Stimulated activated naive B cell treated with anti-CD40 and anti-IgM and Interleukin-4, amounts not matched to agents 10 μg/mL and 1 μg/mL and 100 μg/mL, for 72 hours (primary cell): ENCODE measurements around the gene PTPRD.
"Not testable (repeated sequence)": the region's sequence is repeated elsewhere in the genome, so short reads cannot be mapped to it uniquely, and the experiment has no call there.

ENCODE experiments used
- ATAC-seq, 2 donors: fragments of 150-1000 bp; cut with Tn5 transposase; replicated peaks; 2 replicates each; pipeline ENCODE4 v1.10.0; 2021; ENCODE audit warnings: moderate library complexity in 1 of 2
- DNase-seq: peaks from one replicate; pipeline ENCODE4 v3.0.0; 2021
- H3K27ac Mint-ChIP-seq: one replicate; pipeline ENCODE4 v1.8.0; 2022; ENCODE audit warnings: mild to moderate bottlenecking, mixed read lengths
- H3K27me3 Mint-ChIP-seq, 2 donors: one replicate each; pipeline ENCODE4 v1.8.0; 2022; ENCODE audit warnings: mixed read lengths in 2 of 2
- H3K36me3 Mint-ChIP-seq, 2 donors: one replicate each; pipeline ENCODE4 v1.8.0; 2022; ENCODE audit warnings: mixed read lengths in 2 of 2, mild to moderate bottlenecking in 1 of 2
- H3K4me1 Mint-ChIP-seq, 2 donors: one replicate each; pipeline ENCODE4 v1.8.0; 2022; ENCODE audit warnings: mixed read lengths in 2 of 2, mild to moderate bottlenecking in 1 of 2
- H3K4me3 Mint-ChIP-seq, 2 donors: one replicate each; pipeline ENCODE4 v1.8.0; 2022; ENCODE audit warnings: mild to moderate bottlenecking in 2 of 2, mixed read lengths in 2 of 2, moderate library complexity in 1 of 2
- H3K9me3 Mint-ChIP-seq, 2 donors: one replicate each; pipeline ENCODE4 v1.8.0; 2022; ENCODE audit warnings: mixed read lengths in 2 of 2, mild to moderate bottlenecking in 1 of 2

PTPRD gene

GRCh38 chr9:8958358-8958757, 1654.4 kb downstream of the PTPRD start:
- H3K27me3 Mint-ChIP-seq = peaks cover 0 to 5% of the 10 kb centered on the region in 2 donors
- H3K27ac Mint-ChIP-seq = no peak overlapping the region
- H3K4me3 Mint-ChIP-seq = no peak overlapping the region
- ATAC-seq = no peak
- DNase-seq = no peak
- no peaks in the 10 kb centered on the region for H3K9me3 Mint-ChIP-seq
- no peaks in the 10 kb centered on the region for H3K36me3 Mint-ChIP-seq
- H3K4me1 Mint-ChIP-seq = no peaks in the 10 kb centered on the region

- Mint-ChIP-seq H3K27me3 (peaks cover 0 to 3% of the 10 kb centered on the region in 2 donors), H3K4me1 (no peaks in the 10 kb centered on the region)
Observed at GRCh38 chr9:8955315-8955714, 1657.5 kb downstream of the PTPRD start.

GRCh38 chr9:8946461-8946860, 1666.3 kb downstream of the PTPRD start:
- ATAC-seq (no peak), DNase-seq (no peak)
- H3K4me1 Mint-ChIP-seq = no peaks in the 10 kb centered on the region
- peaks cover 0 to 6% of the 10 kb centered on the region in 2 donors for H3K9me3 Mint-ChIP-seq
- no peak overlapping the region for H3K4me3 Mint-ChIP-seq
- H3K36me3 Mint-ChIP-seq = no peaks in the 10 kb centered on the region
- H3K27me3 Mint-ChIP-seq = no peaks in the 10 kb centered on the region
- H3K27ac Mint-ChIP-seq = no peak overlapping the region

More at GRCh38 chr9:8955315-8955714, 1657.5 kb downstream of the PTPRD start:
- DNase-seq (no peak), ATAC-seq (no peak)
- Mint-ChIP-seq H3K36me3 (no peaks in the 10 kb centered on the region), H3K4me3 (no peak overlapping the region), H3K9me3 (no peaks in the 10 kb centered on the region), H3K27ac (no peak overlapping the region)

- no peak for ATAC-seq
- H3K4me3 Mint-ChIP-seq = no peak overlapping the region
- peaks cover 0 to 8% of the 10 kb centered on the region in 2 donors for H3K9me3 Mint-ChIP-seq
- H3K27ac Mint-ChIP-seq = no peak overlapping the region
- no peaks in the 10 kb centered on the region for H3K4me1 Mint-ChIP-seq
- H3K36me3 Mint-ChIP-seq = no peaks in the 10 kb centered on the region
- no peaks in the 10 kb centered on the region for H3K27me3 Mint-ChIP-seq
- DNase-seq = no peak
Observed at GRCh38 chr9:8943392-8943791, 1669.4 kb downstream of the PTPRD start.

- Mint-ChIP-seq H3K27me3 (no peaks in the 10 kb centered on the region), H3K4me1 (no peaks in the 10 kb centered on the region), H3K9me3 (peaks cover 0 to 8% of the 10 kb centered on the region in 2 donors), H3K36me3 (no peaks in the 10 kb centered on the region), H3K4me3 (no peak overlapping the region), H3K27ac (no peak overlapping the region)
- ATAC-seq (no peak), DNase-seq (no peak)
Observed at GRCh38 chr9:8940650-8941049, 1672.2 kb downstream of the PTPRD start.

- Mint-ChIP-seq H3K27me3 (no peaks in the 10 kb centered on the region), H3K27ac (no peak overlapping the region), H3K36me3 (no peaks in the 10 kb centered on the region), H3K4me1 (no peaks in the 10 kb centered on the region), H3K4me3 (no peak overlapping the region), H3K9me3 (peaks cover 0 to 6% of the 10 kb centered on the region in 2 donors)
- ATAC-seq (no peak), DNase-seq (no peak)
Observed at GRCh38 chr9:8926461-8926860, 1686.3 kb downstream of the PTPRD start.

- Mint-ChIP-seq H3K4me1 (no peaks in the 10 kb centered on the region), H3K27me3 (no peaks in the 10 kb centered on the region), H3K36me3 (no peaks in the 10 kb centered on the region), H3K4me3 (no peak overlapping the region), H3K9me3 (peaks cover 0 to 6% of the 10 kb centered on the region in 2 donors), H3K27ac (no peak overlapping the region)
- no peak for DNase-seq
- ATAC-seq = no peak
Observed at GRCh38 chr9:8924562-8924961, 1688.2 kb downstream of the PTPRD start.

GRCh38 chr9:8920478-8921183, 1692.2 kb downstream of the PTPRD start:
- H3K36me3 Mint-ChIP-seq, H3K9me3 Mint-ChIP-seq, H3K27me3 Mint-ChIP-seq, ATAC-seq, H3K4me3 Mint-ChIP-seq, H3K4me1 Mint-ChIP-seq, DNase-seq, H3K27ac Mint-ChIP-seq: not testable (repeated sequence)

GRCh38 chr9:8917956-8918739, 1694.7 kb downstream of the PTPRD start:
- Mint-ChIP-seq H3K4me3 (no peak overlapping the region), H3K36me3 (no peaks in the 10 kb centered on the region)

GRCh38 chr9:8916771-8917170, 1696.0 kb downstream of the PTPRD start:
- Mint-ChIP-seq H3K27me3 (no peaks in the 10 kb centered on the region), H3K4me3 (no peak overlapping the region), H3K36me3 (no peaks in the 10 kb centered on the region), H3K9me3 (peaks cover 0 to 2% of the 10 kb centered on the region in 2 donors), H3K27ac (no peak overlapping the region), H3K4me1 (no peaks in the 10 kb centered on the region)
- ATAC-seq = no peak
- DNase-seq = no peak

More at GRCh38 chr9:8917956-8918739, 1694.7 kb downstream of the PTPRD start:
- DNase-seq (no peak), ATAC-seq (no peak)
- no peak overlapping the region for H3K27ac Mint-ChIP-seq
- no peaks in the 10 kb centered on the region for H3K4me1 Mint-ChIP-seq
- H3K9me3 Mint-ChIP-seq = peaks cover 0 to 3% of the 10 kb centered on the region in 2 donors
- H3K27me3 Mint-ChIP-seq = no peaks in the 10 kb centered on the region

- H3K27ac Mint-ChIP-seq = no peak overlapping the region
- H3K9me3 Mint-ChIP-seq = peaks cover 0 to 2% of the 10 kb centered on the region in 2 donors
- H3K4me3 Mint-ChIP-seq = no peak overlapping the region
- H3K27me3 Mint-ChIP-seq = peaks cover 0 to 5% of the 10 kb centered on the region in 2 donors
- DNase-seq (no peak), ATAC-seq (no peak)
- H3K36me3 Mint-ChIP-seq = no peaks in the 10 kb centered on the region
- H3K4me1 Mint-ChIP-seq = no peaks in the 10 kb centered on the region
Observed at GRCh38 chr9:8907868-8908267, 1704.9 kb downstream of the PTPRD start.

- ATAC-seq = no peak
- H3K36me3 Mint-ChIP-seq = no peaks in the 10 kb centered on the region
- H3K4me3 Mint-ChIP-seq = no peak overlapping the region
- H3K9me3 Mint-ChIP-seq = peaks cover 0 to 2% of the 10 kb centered on the region in 2 donors
- peaks cover 0 to 5% of the 10 kb centered on the region in 2 donors for H3K27me3 Mint-ChIP-seq
- no peaks in the 10 kb centered on the region for H3K4me1 Mint-ChIP-seq
- no peak overlapping the region for H3K27ac Mint-ChIP-seq
- DNase-seq = no peak
Observed at GRCh38 chr9:8905731-8906130, 1707.1 kb downstream of the PTPRD start.

GRCh38 chr9:8904771-8905515, 1707.9 kb downstream of the PTPRD start:
- Mint-ChIP-seq H3K4me1 (no peaks in the 10 kb centered on the region), H3K9me3 (peaks cover 0 to 2% of the 10 kb centered on the region in 2 donors), H3K27ac (no peak overlapping the region), H3K27me3 (peaks cover 0 to 5% of the 10 kb centered on the region in 2 donors), H3K36me3 (no peaks in the 10 kb centered on the region), H3K4me3 (no peak overlapping the region)
- no peak for ATAC-seq
- DNase-seq = no peak

- peaks cover 0 to 5% of the 10 kb centered on the region in 2 donors for H3K27me3 Mint-ChIP-seq
- H3K4me3 Mint-ChIP-seq = no peak overlapping the region
Observed at GRCh38 chr9:8903077-8903476, 1709.7 kb downstream of the PTPRD start.

More at GRCh38 chr9:8903077-8903476, 1709.7 kb downstream of the PTPRD start:
- H3K36me3 Mint-ChIP-seq = no peaks in the 10 kb centered on the region
- no peak for DNase-seq
- H3K9me3 Mint-ChIP-seq = no peaks in the 10 kb centered on the region
- H3K4me1 Mint-ChIP-seq = no peaks in the 10 kb centered on the region
- no peak overlapping the region for H3K27ac Mint-ChIP-seq
- no peak for ATAC-seq
